ENCODE data around the gene DNAAF2. TPM values are rescaled to one million over a fixed set of nuclear protein-coding genes. Genes with fewer than 3 reads are reported as not detected.

DNAAF2 gene
- total RNA-seq, 4 donors from 2014 or later, result 5.0 to 11.6 (median 9.6) TPM

DNA sequence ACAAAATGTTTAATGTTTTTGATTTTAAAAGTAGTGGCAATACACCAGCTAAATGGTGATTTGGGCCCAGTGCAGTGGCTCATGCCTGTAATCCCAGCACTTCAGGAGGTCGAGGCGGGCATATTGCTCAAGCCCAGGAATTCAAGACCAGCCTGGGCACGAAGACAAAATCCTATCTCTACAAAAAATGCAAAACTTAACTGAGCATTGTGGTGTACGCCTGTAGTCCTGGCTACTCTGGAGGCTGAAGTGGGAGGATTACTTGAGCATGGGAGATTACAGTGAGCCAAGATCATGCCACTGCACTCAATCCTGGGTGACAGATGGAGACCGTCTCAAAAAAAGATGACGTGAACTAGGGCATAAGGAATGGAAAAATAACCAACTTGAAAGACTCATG, 19.3 kb downstream of the DNAAF2 start:
- H3K27ac ChIP-seq, result no peak overlapping the region
- no peaks in the 10 kb centered on the region for H3K27me3 ChIP-seq
- 66 to 79% methylated on average over 6 of the region's 6 CpGs for WGBS, 2 donors
- DNase-seq, result no peak
- TF ChIP-seq POLR2A (IDR thresholded peaks at IDR 0.05), result no peak
- TF ChIP-seq, protein P1, sequence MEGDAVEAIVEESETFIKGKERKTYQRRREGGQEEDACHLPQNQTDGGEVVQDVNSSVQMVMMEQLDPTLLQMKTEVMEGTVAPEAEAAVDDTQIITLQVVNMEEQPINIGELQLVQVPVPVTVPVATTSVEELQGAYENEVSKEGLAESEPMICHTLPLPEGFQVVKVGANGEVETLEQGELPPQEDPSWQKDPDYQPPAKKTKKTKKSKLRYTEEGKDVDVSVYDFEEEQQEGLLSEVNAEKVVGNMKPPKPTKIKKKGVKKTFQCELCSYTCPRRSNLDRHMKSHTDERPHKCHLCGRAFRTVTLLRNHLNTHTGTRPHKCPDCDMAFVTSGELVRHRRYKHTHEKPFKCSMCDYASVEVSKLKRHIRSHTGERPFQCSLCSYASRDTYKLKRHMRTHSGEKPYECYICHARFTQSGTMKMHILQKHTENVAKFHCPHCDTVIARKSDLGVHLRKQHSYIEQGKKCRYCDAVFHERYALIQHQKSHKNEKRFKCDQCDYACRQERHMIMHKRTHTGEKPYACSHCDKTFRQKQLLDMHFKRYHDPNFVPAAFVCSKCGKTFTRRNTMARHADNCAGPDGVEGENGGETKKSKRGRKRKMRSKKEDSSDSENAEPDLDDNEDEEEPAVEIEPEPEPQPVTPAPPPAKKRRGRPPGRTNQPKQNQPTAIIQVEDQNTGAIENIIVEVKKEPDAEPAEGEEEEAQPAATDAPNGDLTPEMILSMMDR (IDR thresholded peaks at IDR 0.05), result no peak
- intact Hi-C loops (cut with DNase I), result no loop called here
- H3K4me1 ChIP-seq, result peaks cover 5 to 25% (median 9%) of the 10 kb centered on the region in 3 donors
- peaks cover 3 to 26% (median 7%) of the 10 kb centered on the region in 3 donors for H3K36me3 ChIP-seq
- no peak overlapping the region for H3K4me3 ChIP-seq
- H3K9me3 ChIP-seq, result no peaks in the 10 kb centered on the region

DNA sequence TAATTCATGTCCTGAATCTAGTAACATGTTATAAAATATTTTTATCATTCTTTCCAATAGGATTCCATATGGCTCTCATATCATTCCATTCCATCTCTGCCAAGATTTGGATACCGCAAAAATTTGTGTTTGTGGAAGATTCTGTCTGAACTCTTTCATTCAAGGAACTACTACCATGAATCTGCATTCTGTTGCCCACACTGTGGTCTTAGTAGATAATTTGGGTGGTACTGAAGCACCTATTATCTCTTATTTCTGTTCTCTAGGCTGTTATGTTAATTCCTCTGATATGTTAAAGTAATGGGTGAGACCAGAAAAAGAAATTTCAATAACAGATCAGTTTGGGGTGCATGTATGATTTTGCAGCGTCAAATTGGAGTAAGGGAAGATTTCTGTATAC, 20.8 kb downstream of the DNAAF2 start:
- H3K36me3 ChIP-seq, result peaks cover 3 to 26% (median 7%) of the 10 kb centered on the region in 3 donors
- H3K4me1 ChIP-seq, result peaks cover under 1 to 19% (median 6%) of the 10 kb centered on the region in 3 donors
- no peak overlapping the region for H3K4me3 ChIP-seq
- H3K27ac ChIP-seq, result no peak overlapping the region
- H3K9me3 ChIP-seq, result no peaks in the 10 kb centered on the region
- WGBS, 2 donors, result 89 to 97% methylated on average over 2 of the region's 2 CpGs
- intact Hi-C loops (cut with DNase I), result no loop called here
- H3K27me3 ChIP-seq, result no peaks in the 10 kb centered on the region
- DNase-seq, result no peak
- TF ChIP-seq, protein P1 (IDR thresholded peaks at IDR 0.05), result no peak
- TF ChIP-seq POLR2A (IDR thresholded peaks at IDR 0.05), result no peak

DNA sequence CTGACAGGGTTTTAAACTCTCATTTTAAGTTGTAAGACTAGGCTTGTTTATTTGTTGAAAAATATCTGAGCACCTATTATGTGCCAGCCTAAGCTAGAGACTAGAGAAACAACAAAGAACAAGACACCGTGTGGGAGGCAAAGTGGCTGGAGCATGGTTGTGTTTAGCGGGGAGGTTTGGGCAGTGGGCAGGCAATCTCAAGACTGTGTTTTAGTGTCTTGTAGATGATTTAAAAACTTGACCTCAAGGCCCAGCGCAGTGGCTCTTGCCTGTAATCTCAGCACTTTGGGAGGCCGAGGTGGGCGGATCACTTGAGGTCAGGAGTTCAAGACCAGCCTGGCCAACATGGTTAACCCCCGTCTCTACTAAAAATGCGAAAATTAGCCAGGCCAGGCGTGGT, 22.4 kb downstream of the DNAAF2 start:
- intact Hi-C loops (cut with DNase I), result no loop called here
- H3K4me3 ChIP-seq, result no peak overlapping the region
- 86 to 93% methylated on average over 5 to 7 of the region's 8 CpGs for WGBS, 2 donors
- H3K27me3 ChIP-seq, result no peaks in the 10 kb centered on the region
- no peaks in the 10 kb centered on the region for H3K9me3 ChIP-seq
- no peak for TF ChIP-seq POLR2A (IDR thresholded peaks at IDR 0.05)
- TF ChIP-seq, protein P1 (IDR thresholded peaks at IDR 0.05), result no peak
- no peak for DNase-seq
- H3K27ac ChIP-seq, result no peak overlapping the region
- H3K36me3 ChIP-seq, result peaks cover 0 to 18% (median under 1%) of the 10 kb centered on the region in 3 donors
- H3K4me1 ChIP-seq, result peaks cover 0 to 3% (median 0%) of the 10 kb centered on the region in 3 donors

DNA sequence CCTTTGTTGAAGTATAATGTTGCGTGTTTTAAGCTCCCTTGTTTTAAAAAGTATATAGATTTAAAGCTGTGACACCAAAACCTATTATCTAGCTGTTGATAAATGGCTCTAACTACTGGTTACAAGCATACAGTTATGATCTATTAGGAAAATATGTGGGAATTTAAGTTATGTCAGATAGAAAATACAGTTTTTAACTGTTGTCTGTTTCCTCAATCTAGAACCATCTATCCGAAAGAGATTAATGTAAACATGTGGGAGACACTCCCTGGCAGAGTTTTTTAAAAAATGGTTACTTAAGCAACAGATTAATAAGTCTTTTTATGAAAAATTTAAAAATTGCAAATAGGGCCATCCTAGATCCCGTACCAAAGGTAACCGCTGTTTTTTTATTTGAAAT, 22.8 kb downstream of the DNAAF2 start:
- no peaks in the 10 kb centered on the region for H3K27me3 ChIP-seq
- intact Hi-C loops (cut with DNase I), result no loop called here
- peaks cover 0 to 18% (median 0%) of the 10 kb centered on the region in 3 donors for H3K36me3 ChIP-seq
- 87 to 88% methylated on average over 4 of the region's 4 CpGs for WGBS, 2 donors
- H3K27ac ChIP-seq, result no peak overlapping the region
- no peaks in the 10 kb centered on the region for H3K9me3 ChIP-seq
- no peak for TF ChIP-seq POLR2A (IDR thresholded peaks at IDR 0.05)
- TF ChIP-seq, protein P1 (IDR thresholded peaks at IDR 0.05), result no peak
- no peak for DNase-seq
- H3K4me1 ChIP-seq, result no peaks in the 10 kb centered on the region
- no peak overlapping the region for H3K4me3 ChIP-seq

DNA sequence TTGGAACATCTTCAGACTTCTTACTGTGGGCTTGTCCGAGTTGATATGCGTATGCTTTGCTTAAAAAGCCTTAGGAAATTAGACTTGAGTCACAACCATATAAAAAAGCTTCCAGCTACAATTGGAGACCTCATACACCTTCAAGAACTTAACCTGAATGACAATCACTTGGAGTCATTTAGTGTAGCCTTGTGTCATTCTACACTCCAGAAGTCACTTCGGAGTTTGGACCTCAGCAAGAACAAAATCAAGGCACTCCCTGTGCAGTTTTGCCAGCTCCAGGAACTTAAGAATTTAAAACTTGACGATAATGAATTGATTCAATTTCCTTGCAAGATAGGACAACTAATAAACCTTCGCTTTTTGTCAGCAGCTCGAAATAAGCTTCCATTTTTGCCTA, 27.5 kb downstream of the DNAAF2 start:
- Histone ChIP-seq H3K27me3 (no peaks in the 10 kb centered on the region), H3K27ac (no peak overlapping the region), H3K9me3 (no peaks in the 10 kb centered on the region), H3K36me3 (peaks cover 0 to 45% (median 0%) of the 10 kb centered on the region in 3 donors), H3K4me1 (no peaks in the 10 kb centered on the region), H3K4me3 (no peak overlapping the region)
- no peak for TF ChIP-seq POLR2A (IDR thresholded peaks at IDR 0.05)
- TF ChIP-seq, protein P1 (IDR thresholded peaks at IDR 0.05), result no peak
- intact Hi-C loops (cut with DNase I), result no loop called here
- DNase-seq, result no peak
- 96% methylated on average over 6 of the region's 6 CpGs for WGBS, 2 donors
